Muscle of leg (tissue), 16 donors: ENCODE results near the gene TCF23. TPM values are rescaled to one million over a fixed set of nuclear protein-coding genes. Genes with fewer than 3 reads are reported as not detected.
"Not testable (repeated sequence)": the region's sequence is repeated elsewhere in the genome, so short reads cannot be mapped to it uniquely, and the experiment has no call there.

ENCODE experiments used
- DNase-seq: peaks from one replicate; pipeline ENCODE4 v3.0.0; 2013
- H3K27ac ChIP-seq: one replicate; pipeline ENCODE4 v1.5.1; 2013; ENCODE audit warnings: mild to moderate bottlenecking, low read length, control low read depth
- H3K27me3 ChIP-seq: one replicate; pipeline ENCODE4 v1.6.1; 2013; ENCODE audit warnings: low read length; ENCODE audit not compliant: control insufficient read depth, insufficient read depth
- H3K36me3 ChIP-seq: one replicate; pipeline ENCODE4 v1.6.1; 2013; ENCODE audit warnings: low read length; ENCODE audit not compliant: control insufficient read depth, insufficient read depth
- H3K4me1 ChIP-seq: one replicate; pipeline ENCODE4 v1.6.1; 2013; ENCODE audit warnings: low read length; ENCODE audit not compliant: control insufficient read depth, insufficient read depth
- H3K4me3 ChIP-seq: one replicate; pipeline ENCODE4 v1.5.1; 2013; ENCODE audit warnings: low read length, control low read depth
- H3K9me3 ChIP-seq: replicated peaks from 2 replicates; pipeline ENCODE4 v1.6.1; 2013; ENCODE audit warnings: low read depth, low read length; ENCODE audit not compliant: control insufficient read depth
- WGBS: methylation state at CpG from one replicate; pipeline ENCODE4 v1.1.5; 2013; ENCODE audit warnings: missing lambda C conversion rate; ENCODE audit not compliant: insufficient coverage; 5-methylcytosine and 5-hydroxymethylcytosine counted together
- long read RNA-seq, 11 donors: transcript quantifications; one replicate each; lab custom pipeline, GENCODE V29; 2026
- polyA plus RNA-seq, 8 donors: library from polyadenylated mRNA; unstranded; fragments of 120-200 nt; gene quantifications; one replicate each; pipeline versions ENCODE4 v1.2.1 to v1.2.3, GENCODE V29; 2013; ENCODE audit warnings: inconsistent platforms in 1 of 8, low replicate concordance in 1 of 8; ENCODE audit not compliant: insufficient read length in 8 of 8, insufficient read depth in 1 of 8
- total RNA-seq: library from RNA; stranded (reverse); fragments of 120-200 nt; gene quantifications from one replicate; pipeline ENCODE4 v1.2.4, GENCODE V29; 2013

TCF23 gene
- total RNA-seq (0.35 TPM), polyA plus RNA-seq (under 1 TPM; 0.09 to 0.39 (median 0.29) TPM)
- long read RNA-seq, donor 1 = 0 reads
- long read RNA-seq, donor 2 = 0 reads
- long read RNA-seq, donor 3 = 0 reads
- long read RNA-seq, donor 4 = 0 reads
- long read RNA-seq, donor 5 = 0 reads
- long read RNA-seq, donor 6 = 0 reads
- long read RNA-seq, donor 7 = 0 reads
- long read RNA-seq, donor 8 = 0 reads
- long read RNA-seq, donor 9 = 0 reads
- long read RNA-seq, donor 10, full-length matches to known transcripts = 1 of 1 reads
- long read RNA-seq, donor 10, partial matches to known transcripts = 0 of 1 reads
- long read RNA-seq, donor 10, other reads (novel, unspliced or antisense) = 0 of 1 reads
- long read RNA-seq, donor 11 = 0 reads

GRCh38 chr2:27148801-27149439 lies at the start of gene TCF23:
TSS of gene TCF23 (plus strand) at chr2:27149004. CDS start at chr2:27149134, 130 bp downstream.
- H3K27ac ChIP-seq = no peak within 1 kb of the TSS
- DNase-seq = no peak
- no peaks in the 10 kb centered on the region for H3K9me3 ChIP-seq
- no peaks in the 10 kb centered on the region for H3K4me1 ChIP-seq
- H3K27me3 ChIP-seq = peaks cover 3% of the 10 kb centered on the region
- WGBS = 61% methylated on average over 12 of the region's 12 CpGs
- no peak within 1 kb of the TSS for H3K4me3 ChIP-seq
- no peaks in the 10 kb centered on the region for H3K36me3 ChIP-seq

DNA sequence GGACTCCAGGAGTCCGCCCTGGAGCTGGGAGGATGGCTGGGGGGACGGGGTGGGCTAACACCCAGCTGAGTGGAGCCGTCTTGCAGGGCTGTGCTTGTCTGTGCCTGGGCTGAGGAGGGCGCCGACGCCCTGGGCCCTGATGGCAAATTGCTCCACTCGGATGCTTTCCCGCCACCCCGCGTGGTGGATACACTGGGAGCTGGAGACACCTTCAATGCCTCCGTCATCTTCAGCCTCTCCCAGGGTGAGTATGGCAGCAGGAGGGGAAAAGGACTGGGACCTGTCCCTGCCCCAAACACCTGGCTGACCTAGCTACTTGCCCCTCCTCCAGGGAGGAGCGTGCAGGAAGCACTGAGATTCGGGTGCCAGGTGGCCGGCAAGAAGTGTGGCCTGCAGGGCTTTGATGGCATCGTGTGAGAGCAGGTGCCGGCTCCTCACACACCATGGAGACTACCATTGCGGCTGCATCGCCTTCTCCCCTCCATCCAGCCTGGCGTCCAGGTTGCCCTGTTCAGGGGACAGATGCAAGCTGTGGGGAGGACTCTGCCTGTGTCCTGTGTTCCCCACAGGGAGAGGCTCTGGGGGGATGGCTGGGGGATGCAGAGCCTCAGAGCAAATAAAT lies 49.4 kb upstream of the TCF23 start:
- H3K27me3 ChIP-seq = no peaks in the 10 kb centered on the region
- 83% methylated on average over 13 of the region's 19 CpGs for WGBS
- no peaks in the 10 kb centered on the region for H3K9me3 ChIP-seq
- H3K4me3 ChIP-seq = no peak overlapping the region
- DNase-seq = no peak
- no peaks in the 10 kb centered on the region for H3K36me3 ChIP-seq
- peaks cover 10% of the 10 kb centered on the region for H3K4me1 ChIP-seq
- no peak overlapping the region for H3K27ac ChIP-seq

GRCh38 chr2:27100036-27100435 lies 48.8 kb upstream of the TCF23 start:
- DNase-seq = no peak
- Histone ChIP-seq H3K27ac (no peak overlapping the region), H3K9me3 (no peaks in the 10 kb centered on the region), H3K36me3 (no peaks in the 10 kb centered on the region), H3K27me3 (no peaks in the 10 kb centered on the region), H3K4me1 (peaks cover 10% of the 10 kb centered on the region), H3K4me3 (no peak overlapping the region)
- 72% methylated on average over 9 of the region's 10 CpGs for WGBS

DNA sequence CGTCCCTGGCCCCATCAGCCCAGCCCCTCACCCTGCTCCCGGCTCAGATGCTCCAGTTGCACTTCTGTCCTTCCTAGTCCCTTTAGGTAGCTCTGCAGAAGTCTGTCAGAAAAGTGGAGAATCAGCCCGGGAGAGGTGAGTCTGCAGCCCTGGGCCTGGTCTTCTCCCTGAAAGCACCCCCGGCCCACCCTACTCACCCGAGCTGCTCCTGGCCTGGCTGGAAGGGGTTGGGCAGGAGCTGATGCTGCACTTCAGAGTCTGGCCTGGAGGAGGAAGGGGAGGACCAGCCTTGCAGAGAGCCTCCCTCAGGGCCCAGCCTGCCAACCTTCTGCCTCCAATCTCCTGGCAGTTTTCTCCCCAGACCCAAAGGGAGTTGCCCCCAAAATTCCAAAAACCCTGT lies 46.5 kb upstream of the TCF23 start:
- H3K4me1 ChIP-seq = no peaks in the 10 kb centered on the region
- DNase-seq = no peak
- H3K27me3 ChIP-seq = no peaks in the 10 kb centered on the region
- H3K4me3 ChIP-seq = no peak overlapping the region
- H3K36me3 ChIP-seq = no peaks in the 10 kb centered on the region
- 59% methylated on average over 2 of the region's 5 CpGs for WGBS
- H3K27ac ChIP-seq = no peak overlapping the region
- no peaks in the 10 kb centered on the region for H3K9me3 ChIP-seq

DNA sequence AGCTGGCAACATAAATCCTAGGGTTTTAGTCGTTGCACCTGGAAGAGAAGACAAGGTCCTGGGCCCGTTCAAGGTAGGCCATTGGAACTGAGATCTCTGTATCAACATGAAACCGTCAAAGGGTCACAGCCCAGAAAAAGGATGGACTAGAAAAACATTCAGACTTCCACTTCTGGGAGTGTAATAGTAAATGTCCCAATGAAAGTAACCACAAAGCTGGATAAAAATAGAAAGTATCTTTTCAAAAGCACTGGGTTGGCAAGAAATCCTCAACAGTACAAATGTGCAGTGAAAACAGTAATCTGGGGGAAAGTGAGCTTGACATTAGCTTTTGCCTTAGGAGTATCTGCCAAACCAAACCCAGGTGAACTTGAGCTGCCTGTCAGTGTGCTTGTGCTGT lies 42.8 kb upstream of the TCF23 start:
- no peak for DNase-seq
- no peaks in the 10 kb centered on the region for H3K4me1 ChIP-seq
- no peak overlapping the region for H3K27ac ChIP-seq
- H3K27me3 ChIP-seq = no peaks in the 10 kb centered on the region
- H3K36me3 ChIP-seq = no peaks in the 10 kb centered on the region
- no peaks in the 10 kb centered on the region for H3K9me3 ChIP-seq
- no CpG with 5 or more reads among the region's 3 CpGs for WGBS
- H3K4me3 ChIP-seq = no peak overlapping the region

DNA sequence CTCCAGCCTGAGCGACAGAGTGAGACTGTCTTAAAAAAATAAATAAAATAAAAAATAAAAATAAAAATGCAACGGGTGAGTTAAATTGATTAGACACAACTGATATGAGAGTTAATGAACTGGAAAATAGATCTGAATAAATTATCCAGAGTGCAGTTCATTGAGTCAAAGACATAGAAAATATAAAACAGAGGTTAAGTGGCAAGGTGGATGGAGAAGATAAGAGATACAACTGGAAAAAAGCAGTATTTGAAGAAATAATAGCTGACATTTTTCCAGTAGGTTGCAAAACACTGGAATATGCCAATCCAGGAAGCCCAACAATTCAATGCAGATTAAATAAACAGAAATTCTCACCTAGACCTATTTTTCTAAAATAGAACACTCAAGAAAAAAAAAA lies 40.6 kb upstream of the TCF23 start:
- no peaks in the 10 kb centered on the region for H3K36me3 ChIP-seq
- WGBS = no CpG with 5 or more reads among the region's 2 CpGs
- H3K9me3 ChIP-seq = no peaks in the 10 kb centered on the region
- no peak overlapping the region for H3K27ac ChIP-seq
- no peaks in the 10 kb centered on the region for H3K27me3 ChIP-seq
- H3K4me1 ChIP-seq = no peaks in the 10 kb centered on the region
- no peak overlapping the region for H3K4me3 ChIP-seq
- no peak for DNase-seq

DNA sequence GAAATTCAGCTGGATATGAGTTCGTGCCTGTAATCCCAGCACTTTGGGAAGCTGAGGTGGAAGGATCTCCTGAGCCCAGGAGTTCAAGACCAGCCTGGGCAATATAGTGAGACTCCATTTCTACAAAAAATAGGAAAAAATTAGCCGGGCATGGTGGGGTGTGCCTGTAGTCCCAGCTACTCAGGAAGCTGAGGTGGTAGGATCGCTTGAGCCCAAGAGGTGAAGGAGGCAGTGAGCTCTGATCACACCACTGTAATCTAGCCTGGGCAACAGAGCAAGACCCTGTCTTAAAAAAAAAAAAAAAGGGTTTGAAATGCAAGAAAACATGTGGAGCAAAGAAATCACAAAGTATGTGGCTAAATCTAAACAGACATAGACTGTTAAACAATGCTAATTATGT lies 39.7 kb upstream of the TCF23 start:
- H3K27me3 ChIP-seq = no peaks in the 10 kb centered on the region

DNA sequence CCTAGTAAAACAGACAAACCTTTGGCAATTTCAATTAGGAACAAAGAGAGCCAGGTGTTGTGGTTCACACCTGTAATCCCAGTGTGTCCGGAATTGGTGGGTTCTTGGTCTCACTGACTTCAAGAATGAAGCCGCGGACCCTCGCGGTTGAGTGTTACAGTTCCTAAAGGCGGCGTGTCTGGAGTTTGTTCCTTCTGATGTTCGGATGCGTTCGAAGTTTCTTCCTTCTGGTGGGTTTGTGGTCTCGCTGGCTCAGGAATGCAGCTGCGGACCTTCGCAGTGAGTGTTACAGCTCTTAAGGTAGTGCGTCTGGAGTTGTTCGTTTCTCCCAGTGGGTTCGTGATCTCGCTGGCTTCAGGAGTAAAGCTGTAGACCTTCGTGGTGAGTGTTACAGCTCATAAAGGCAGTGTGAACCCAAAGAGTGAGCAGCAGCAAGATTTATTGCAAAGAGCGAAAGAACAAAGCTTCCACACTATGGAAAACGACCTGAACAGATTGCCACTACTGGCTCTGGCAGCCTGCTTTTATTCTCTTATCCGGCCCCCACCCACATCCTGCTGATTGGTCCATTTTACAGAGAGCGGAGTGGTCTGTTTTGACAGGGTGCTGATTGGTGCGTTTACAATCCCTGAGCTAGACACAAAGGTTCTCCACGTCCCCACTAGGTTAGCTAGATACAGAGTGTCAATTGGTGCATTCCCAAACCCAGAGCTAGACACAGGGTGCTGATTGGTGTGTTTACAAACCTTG lies 38.0 kb upstream of the TCF23 start:
- not testable (repeated sequence) for DNase-seq, H3K27ac ChIP-seq, H3K36me3 ChIP-seq, H3K27me3 ChIP-seq, H3K9me3 ChIP-seq, H3K4me1 ChIP-seq, H3K4me3 ChIP-seq
- 67% methylated on average over 19 of the region's 24 CpGs for WGBS

More for the DNA sequence above, 39.7 kb upstream of the TCF23 start:
- DNase-seq = no peak
- Histone ChIP-seq H3K4me3 (no peak overlapping the region), H3K36me3 (no peaks in the 10 kb centered on the region), H3K27ac (no peak overlapping the region), H3K9me3 (no peaks in the 10 kb centered on the region), H3K4me1 (no peaks in the 10 kb centered on the region)
- WGBS = 80% methylated on average over 1 of the region's 3 CpGs

- not testable (repeated sequence) for DNase-seq, H3K27ac ChIP-seq, H3K4me1 ChIP-seq, H3K27me3 ChIP-seq, H3K4me3 ChIP-seq, H3K36me3 ChIP-seq, H3K9me3 ChIP-seq
- WGBS = 92% methylated on average over 40 of the region's 49 CpGs
Measured at GRCh38 chr2:27111392-27112078, 37.3 kb upstream of the TCF23 start.
